Hippocampal formation (tissue), 2 donors: Measurements from ENCODE around the gene MAMDC2.

Experiments used
- DNase-seq, 2 donors: peaks; one replicate each; lab custom pipeline; 2025; lab: John Stamatoyannopoulos, UW

Gene MAMDC2

GRCh38 chr9:70043689-70044489 is at the start of gene MAMDC2:
MAMDC2 (plus strand) TSS chr9:70043848; CDS start chr9:70044198, 350 bp downstream.
- no peak for DNase-seq

- DNase-seq: no peak
Measured at GRCh38 chr9:69995846-69996245, 47.8 kb upstream of the MAMDC2 start.

- DNase-seq: no peak
Measured at GRCh38 chr9:69996967-69997366, 46.7 kb upstream of the MAMDC2 start.

GRCh38 chr9:69997524-69997923 is 46.1 kb upstream of the MAMDC2 start:
- DNase-seq: no peak

- no peak for DNase-seq
Measured at GRCh38 chr9:69999315-69999714, 44.3 kb upstream of the MAMDC2 start.

GRCh38 chr9:70000469-70000868 is 43.2 kb upstream of the MAMDC2 start:
- no peak for DNase-seq

- DNase-seq: no peak
Measured at GRCh38 chr9:70003901-70004714, 39.5 kb upstream of the MAMDC2 start.

GRCh38 chr9:70006306-70006705 is 37.3 kb upstream of the MAMDC2 start:
- DNase-seq: no peak

GRCh38 chr9:70007831-70008230 is 35.8 kb upstream of the MAMDC2 start:
- DNase-seq: no peak

- DNase-seq: no peak
Measured at GRCh38 chr9:70010015-70010414, 33.6 kb upstream of the MAMDC2 start.

GRCh38 chr9:70011366-70011765 is 32.3 kb upstream of the MAMDC2 start:
- no peak for DNase-seq

GRCh38 chr9:70012569-70012968 is 31.1 kb upstream of the MAMDC2 start:
- DNase-seq: no peak

- DNase-seq: no peak
Measured at GRCh38 chr9:70013598-70014196, 30.0 kb upstream of the MAMDC2 start.

GRCh38 chr9:70015099-70015498 is 28.5 kb upstream of the MAMDC2 start:
- no peak for DNase-seq

- no peak for DNase-seq
Measured at GRCh38 chr9:70020217-70020616, 23.4 kb upstream of the MAMDC2 start.

GRCh38 chr9:70020991-70021571 is 22.6 kb upstream of the MAMDC2 start:
- peak; percentile 59 for DNase-seq

- no peak for DNase-seq
Measured at GRCh38 chr9:70028287-70028686, 15.4 kb upstream of the MAMDC2 start.

GRCh38 chr9:70030156-70030555 is 13.5 kb upstream of the MAMDC2 start:
- no peak for DNase-seq

- no peak for DNase-seq
Measured at GRCh38 chr9:70031141-70031545, 12.5 kb upstream of the MAMDC2 start.

- DNase-seq: no peak
Measured at GRCh38 chr9:70034271-70034711, 9.4 kb upstream of the MAMDC2 start.

GRCh38 chr9:70035691-70036090 is 8.0 kb upstream of the MAMDC2 start:
- DNase-seq: no peak

GRCh38 chr9:70036641-70037040 is 7.0 kb upstream of the MAMDC2 start:
- DNase-seq: no peak
